Measurements from ENCODE around the gene ICE2. TPM values are rescaled to one million over a fixed set of nuclear protein-coding genes. Genes with fewer than 3 reads are reported as not detected.

ICE2 gene
- total RNA-seq, 2 experiments from 2014 or later, result 75.2 to 76.7 TPM

DNA sequence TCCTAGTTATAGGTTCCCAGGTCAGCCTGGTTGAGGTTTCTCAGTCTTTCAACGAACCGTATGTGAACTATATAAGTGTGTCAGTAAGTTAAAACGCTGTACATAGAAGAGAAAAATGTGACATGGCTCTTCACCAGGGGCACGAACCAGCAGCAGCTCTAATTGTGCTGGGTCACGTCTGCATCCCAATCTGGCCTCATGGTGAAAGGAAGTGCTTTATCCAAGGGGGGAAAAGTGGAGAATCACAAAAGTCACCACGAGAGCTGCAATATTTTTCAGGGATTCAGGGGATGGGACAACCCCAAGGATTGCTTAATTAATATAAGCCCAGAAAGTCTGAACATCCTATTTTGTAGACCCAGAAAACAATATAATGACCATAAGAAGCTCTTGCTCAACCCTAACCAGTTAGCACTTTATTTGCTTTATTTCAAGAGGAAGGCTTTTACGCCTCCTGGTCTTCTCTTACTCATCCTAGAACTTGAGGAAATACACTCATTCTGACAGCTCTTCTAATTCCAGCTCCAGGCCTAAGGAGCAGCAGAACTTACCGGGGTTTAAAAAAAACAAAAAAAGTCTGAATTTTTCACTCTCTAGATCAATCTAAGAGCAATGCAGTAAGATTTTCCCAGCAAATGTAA lies 97.7 kb downstream of the ICE2 start:
- Mint-ChIP-seq H3K27ac (no peak overlapping the region), H3K9me3 (no peaks in the 10 kb centered on the region), H3K4me1 (ENCODE audit: low read depth) (no peaks in the 10 kb centered on the region), H3K36me3 (ENCODE audit: low read depth) (no peaks in the 10 kb centered on the region), H3K4me3 (no peak overlapping the region), H3K27me3 (ENCODE audit: low read depth) (no peaks in the 10 kb centered on the region)
- CTCF ChIA-PET, result interaction anchor here (0.8 kb wide), 1 partner anchor 22 kb away, joined by 3 read pairs; no protein-coding TSS in a partner anchor
- intact Hi-C loops (cut with micrococcal nuclease), result no loop called here
- DNase-seq, result no peak

- intact Hi-C loops (cut with micrococcal nuclease), result no loop called here
Measured at GRCh38 chr15:60379525-60380274, 99.2 kb downstream of the ICE2 start.

GRCh38 chr15:60379185-60379524 lies 99.8 kb downstream of the ICE2 start:
- CTCF ChIA-PET, result no interaction called here
- no peaks in the 10 kb centered on the region for H3K4me1 Mint-ChIP-seq (ENCODE audit: low read depth)
- no peak overlapping the region for H3K27ac Mint-ChIP-seq
- no peaks in the 10 kb centered on the region for H3K36me3 Mint-ChIP-seq (ENCODE audit: low read depth)
- no peaks in the 10 kb centered on the region for H3K27me3 Mint-ChIP-seq (ENCODE audit: low read depth)
- H3K9me3 Mint-ChIP-seq, result no peaks in the 10 kb centered on the region
- no peak overlapping the region for H3K4me3 Mint-ChIP-seq
- no peak for DNase-seq
- intact Hi-C loops (cut with micrococcal nuclease), result no loop called here

More at GRCh38 chr15:60379525-60380274, 99.2 kb downstream of the ICE2 start:
- Mint-ChIP-seq H3K9me3 (no peaks in the 10 kb centered on the region), H3K4me3 (no peak overlapping the region), H3K4me1 (ENCODE audit: low read depth) (no peaks in the 10 kb centered on the region), H3K27me3 (ENCODE audit: low read depth) (no peaks in the 10 kb centered on the region), H3K36me3 (ENCODE audit: low read depth) (no peaks in the 10 kb centered on the region), H3K27ac (no peak overlapping the region)
- DNase-seq, result no peak
- CTCF ChIA-PET, result no interaction called here

- CTCF ChIA-PET, result interaction anchor here (0.6 kb wide), 1 partner anchor 17 kb away, joined by 3 read pairs; no protein-coding TSS in a partner anchor
- DNase-seq, result no peak
- Mint-ChIP-seq H3K36me3 (ENCODE audit: low read depth) (no peaks in the 10 kb centered on the region), H3K4me1 (ENCODE audit: low read depth) (no peaks in the 10 kb centered on the region), H3K4me3 (no peak overlapping the region), H3K27me3 (ENCODE audit: low read depth) (no peaks in the 10 kb centered on the region), H3K9me3 (no peaks in the 10 kb centered on the region), H3K27ac (no peak overlapping the region)
- intact Hi-C loops (cut with micrococcal nuclease), result no loop called here
Measured at GRCh38 chr15:60376677-60377095, 102.3 kb downstream of the ICE2 start.

DNA sequence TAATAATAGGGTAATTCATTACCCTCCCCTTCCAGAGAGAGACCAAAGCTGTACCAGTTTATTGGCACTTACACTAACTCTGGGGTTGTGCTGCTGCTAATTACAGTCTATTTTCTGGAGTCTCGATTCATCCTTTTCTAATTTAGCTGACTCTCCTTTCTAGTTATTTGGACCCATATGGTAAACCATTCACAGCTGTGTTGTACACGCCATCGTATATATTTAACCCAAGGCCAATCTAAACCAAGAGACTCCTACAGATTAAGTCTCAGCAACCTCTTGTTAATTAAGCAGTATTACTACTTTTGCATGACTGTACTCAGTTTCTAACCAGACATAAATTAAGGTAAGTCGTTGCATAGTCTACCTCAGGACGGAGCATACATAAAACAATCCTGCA lies 103.6 kb downstream of the ICE2 start:
- CTCF ChIA-PET, result interaction anchor here (0.5 kb wide), 1 partner anchor 33 kb away, joined by 3 read pairs; no protein-coding TSS in a partner anchor
- no peak for DNase-seq
- Mint-ChIP-seq H3K4me3 (no peak overlapping the region), H3K9me3 (no peaks in the 10 kb centered on the region), H3K4me1 (ENCODE audit: low read depth) (no peaks in the 10 kb centered on the region), H3K27me3 (ENCODE audit: low read depth) (no peaks in the 10 kb centered on the region), H3K36me3 (ENCODE audit: low read depth) (no peaks in the 10 kb centered on the region), H3K27ac (no peak overlapping the region)
- intact Hi-C loops (cut with micrococcal nuclease), result no loop called here

DNA sequence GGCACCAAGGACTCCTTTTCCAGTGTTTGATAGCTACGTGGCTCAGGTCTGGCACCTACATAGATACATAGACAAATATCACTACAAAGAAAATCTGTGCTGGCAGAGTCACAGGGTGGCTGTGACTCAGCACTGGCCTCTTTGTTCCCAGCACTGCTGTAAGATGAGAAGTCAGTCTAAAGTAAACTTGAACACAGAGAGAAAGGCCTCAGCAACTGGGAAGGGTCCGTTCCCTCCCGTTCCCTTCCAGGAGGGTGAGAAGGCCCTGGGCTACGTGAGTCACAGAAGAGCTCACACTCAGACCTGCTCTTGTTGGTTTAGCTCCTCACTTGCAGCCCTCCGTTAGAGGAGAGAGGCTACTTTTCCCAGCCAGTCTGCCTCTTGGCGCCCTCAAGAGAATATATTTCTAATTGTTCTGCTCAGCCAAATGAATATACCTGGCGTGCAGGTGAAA lies 104.3 kb downstream of the ICE2 start:
- CTCF ChIA-PET, result interaction anchor here (0.5 to 2.1 kb wide), 3 partner anchors 15 to 56 kb away, joined by 3 to 8 read pairs (median 4); no protein-coding TSS in a partner anchor
- Mint-ChIP-seq H3K36me3 (ENCODE audit: low read depth) (no peaks in the 10 kb centered on the region), H3K27me3 (ENCODE audit: low read depth) (no peaks in the 10 kb centered on the region), H3K9me3 (no peaks in the 10 kb centered on the region), H3K27ac (no peak overlapping the region), H3K4me3 (no peak overlapping the region), H3K4me1 (ENCODE audit: low read depth) (no peaks in the 10 kb centered on the region)
- intact Hi-C loops (cut with micrococcal nuclease), result no loop called here
- DNase-seq, result no peak

GRCh38 chr15:60374209-60374608 lies 104.7 kb downstream of the ICE2 start:
- Mint-ChIP-seq H3K4me3 (no peak overlapping the region), H3K4me1 (ENCODE audit: low read depth) (no peaks in the 10 kb centered on the region), H3K9me3 (no peaks in the 10 kb centered on the region), H3K36me3 (ENCODE audit: low read depth) (no peaks in the 10 kb centered on the region), H3K27ac (no peak overlapping the region), H3K27me3 (ENCODE audit: low read depth) (no peaks in the 10 kb centered on the region)
- intact Hi-C loops (cut with micrococcal nuclease), result no loop called here
- CTCF ChIA-PET, result interaction anchor here (1.4 to 2.1 kb wide), 2 partner anchors 14 to 56 kb away, joined by 4 to 8 read pairs; no protein-coding TSS in a partner anchor
- no peak for DNase-seq

GRCh38 chr15:60373745-60374144 lies 105.2 kb downstream of the ICE2 start:
- intact Hi-C loops (cut with micrococcal nuclease), result no loop called here
- H3K27ac Mint-ChIP-seq, result no peak overlapping the region
- no peaks in the 10 kb centered on the region for H3K36me3 Mint-ChIP-seq (ENCODE audit: low read depth)
- CTCF ChIA-PET, result interaction anchor here (1.4 to 2.1 kb wide), 2 partner anchors 14 to 57 kb away, joined by 4 to 8 read pairs; no protein-coding TSS in a partner anchor
- no peaks in the 10 kb centered on the region for H3K9me3 Mint-ChIP-seq
- no peak overlapping the region for H3K4me3 Mint-ChIP-seq
- H3K27me3 Mint-ChIP-seq (ENCODE audit: low read depth), result no peaks in the 10 kb centered on the region
- DNase-seq, result no peak
- H3K4me1 Mint-ChIP-seq (ENCODE audit: low read depth), result no peaks in the 10 kb centered on the region

DNA sequence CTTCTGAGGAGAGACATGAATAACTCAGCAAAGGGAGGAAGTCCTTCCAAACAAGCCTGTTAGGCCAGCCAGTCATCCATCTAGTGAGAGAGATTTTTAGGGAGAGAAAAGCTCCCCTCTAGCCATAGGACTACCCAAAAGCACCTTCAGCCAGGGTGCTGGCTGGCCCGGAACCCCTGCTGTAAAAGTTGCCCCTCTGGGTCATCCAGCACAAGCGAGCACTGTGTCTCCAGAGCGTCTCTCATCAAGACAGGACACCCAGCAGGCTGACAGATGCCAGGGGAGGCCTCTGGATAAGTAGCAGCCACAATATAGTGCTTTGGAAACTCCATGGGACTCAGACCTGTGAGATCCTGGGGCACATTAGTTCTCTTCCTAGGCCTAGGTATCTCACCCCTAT lies 105.6 kb downstream of the ICE2 start:
- H3K4me3 Mint-ChIP-seq, result no peak overlapping the region
- H3K9me3 Mint-ChIP-seq, result no peaks in the 10 kb centered on the region
- CTCF ChIA-PET, result interaction anchor here (1.4 to 2.1 kb wide), 2 partner anchors 13 to 57 kb away, joined by 4 to 8 read pairs; no protein-coding TSS in a partner anchor
- intact Hi-C loops (cut with micrococcal nuclease), result no loop called here
- no peaks in the 10 kb centered on the region for H3K36me3 Mint-ChIP-seq (ENCODE audit: low read depth)
- no peaks in the 10 kb centered on the region for H3K4me1 Mint-ChIP-seq (ENCODE audit: low read depth)
- H3K27ac Mint-ChIP-seq, result no peak overlapping the region
- DNase-seq, result no peak
- no peaks in the 10 kb centered on the region for H3K27me3 Mint-ChIP-seq (ENCODE audit: low read depth)

- Mint-ChIP-seq H3K27me3 (ENCODE audit: low read depth) (no peaks in the 10 kb centered on the region), H3K9me3 (no peaks in the 10 kb centered on the region), H3K4me3 (no peak overlapping the region), H3K4me1 (ENCODE audit: low read depth) (no peaks in the 10 kb centered on the region), H3K36me3 (ENCODE audit: low read depth) (no peaks in the 10 kb centered on the region), H3K27ac (no peak overlapping the region)
- CTCF ChIA-PET, result interaction anchor here (0.7 to 2.1 kb wide), 2 partner anchors 13 to 282 kb away, joined by 4 to 8 read pairs; no protein-coding TSS in a partner anchor
- intact Hi-C loops (cut with micrococcal nuclease), result no loop called here
- DNase-seq, result no peak
Measured at GRCh38 chr15:60372756-60373155, 106.2 kb downstream of the ICE2 start.

- Mint-ChIP-seq H3K4me3 (no peak overlapping the region), H3K36me3 (ENCODE audit: low read depth) (no peaks in the 10 kb centered on the region), H3K27me3 (ENCODE audit: low read depth) (no peaks in the 10 kb centered on the region), H3K27ac (no peak overlapping the region), H3K4me1 (ENCODE audit: low read depth) (no peaks in the 10 kb centered on the region), H3K9me3 (no peaks in the 10 kb centered on the region)
- intact Hi-C loops (cut with micrococcal nuclease), result no loop called here
- CTCF ChIA-PET, result interaction anchor here (2.1 kb wide), 1 partner anchor 12 kb away, joined by 8 read pairs; no protein-coding TSS in a partner anchor
- no peak for DNase-seq
Measured at GRCh38 chr15:60372227-60372626, 106.7 kb downstream of the ICE2 start.

DNA sequence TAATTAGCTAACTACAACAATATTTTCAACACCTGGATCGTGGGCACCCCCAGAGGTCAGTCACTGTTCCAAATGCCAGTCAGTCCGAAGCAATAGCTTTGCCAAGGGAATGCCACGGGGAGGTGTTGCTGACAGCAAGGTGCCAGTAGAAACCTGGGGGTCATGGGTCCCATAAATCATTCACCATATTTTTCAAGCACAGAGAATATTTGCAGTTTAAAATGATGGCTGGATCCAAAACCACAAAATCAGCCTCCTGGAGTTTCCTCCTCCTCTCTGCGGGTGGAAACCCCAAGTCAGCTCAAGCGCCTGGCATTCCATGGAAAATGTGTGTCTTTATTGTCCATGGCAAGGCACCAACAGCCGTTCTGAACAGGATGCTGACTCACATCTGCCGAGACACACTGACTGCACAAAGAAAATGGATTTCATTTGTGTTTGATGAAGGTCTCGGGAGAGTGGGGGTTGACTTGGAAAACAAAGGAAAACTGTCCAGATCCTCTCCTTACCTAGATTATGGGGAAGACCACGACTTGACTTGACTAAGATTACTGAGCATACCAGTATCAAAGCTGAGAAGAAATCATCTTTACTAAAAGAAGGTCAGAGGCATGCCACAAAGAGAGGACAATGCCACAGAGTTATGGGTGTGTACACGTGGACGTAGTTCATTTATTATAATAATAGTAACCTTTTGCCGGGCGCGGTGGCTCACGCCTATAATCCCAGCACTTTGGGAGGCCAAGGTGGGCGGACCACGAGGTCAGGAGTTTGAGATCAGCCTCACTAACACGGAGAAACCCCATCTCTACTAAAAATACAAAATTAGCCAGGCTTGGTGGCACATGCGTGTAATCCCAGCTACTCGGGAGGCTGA lies 107.5 kb downstream of the ICE2 start:
- Mint-ChIP-seq H3K9me3 (no peaks in the 10 kb centered on the region), H3K36me3 (ENCODE audit: low read depth) (no peaks in the 10 kb centered on the region), H3K27ac (no peak overlapping the region), H3K4me3 (no peak overlapping the region), H3K27me3 (ENCODE audit: low read depth) (no peaks in the 10 kb centered on the region), H3K4me1 (ENCODE audit: low read depth) (no peaks in the 10 kb centered on the region)
- no peak for DNase-seq
- intact Hi-C loops (cut with micrococcal nuclease), result no loop called here
- CTCF ChIA-PET, result no interaction called here
